Fibroblast of lung (primary cell): Measurements from ENCODE around the gene LARP4B.

Experiments
- CTCF ChIP-seq, 2 donors: IDR thresholded peaks in 1 of 2; conservative IDR thresholded peaks in 1 of 2; 1 replicate in 1 of 2; 2 replicates in 1 of 2; pipeline ENCODE4 v1.5.1; 2011 to 2012; ENCODE audit warnings: low read length in 2 of 2, control low read depth in 1 of 2, inconsistent platforms in 1 of 2, low read depth in 1 of 2, mild to moderate bottlenecking in 1 of 2
- EZH2 ChIP-seq: IDR thresholded peaks from 2 replicates; pipeline ENCODE4 v1.5.1; 2012; ENCODE audit warnings: low read length, control low read depth, mild to moderate bottlenecking; ENCODE audit errors: missing control alignments

GRCh38 chr10:898141-898540 lies 33.4 kb downstream of the LARP4B start:
- TF ChIP-seq EZH2: no peak
- no peak for TF ChIP-seq CTCF (conservative IDR thresholded peaks at IDR 0.05 in 1 of 2, IDR thresholded peaks at IDR 0.05 in 1 of 2; ENCODE audit: low read depth in 1 of 2, low read length in 2 of 2)
